ENCODE results near the gene TNIK.

DNA sequence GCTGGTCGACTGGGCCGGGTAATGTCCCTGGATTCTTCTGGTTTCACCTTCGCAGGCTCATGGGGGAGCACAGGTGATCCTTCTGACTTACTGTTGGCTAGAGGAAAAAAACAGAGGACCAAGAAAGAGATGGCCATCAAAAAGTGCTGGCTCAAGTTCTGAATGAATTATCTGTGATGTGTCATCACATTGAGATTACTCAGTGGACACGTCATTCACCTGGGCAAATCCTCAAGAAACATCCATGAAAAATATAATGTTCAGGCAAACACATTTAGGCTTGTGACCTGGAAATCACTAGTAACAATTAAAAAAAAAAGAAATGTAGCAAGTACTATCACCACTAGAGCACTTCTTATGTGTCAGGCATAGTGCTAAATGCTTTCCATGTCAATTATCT, 352.1 kb downstream of the TNIK start:
- TF ChIP-seq, protein P1, sequence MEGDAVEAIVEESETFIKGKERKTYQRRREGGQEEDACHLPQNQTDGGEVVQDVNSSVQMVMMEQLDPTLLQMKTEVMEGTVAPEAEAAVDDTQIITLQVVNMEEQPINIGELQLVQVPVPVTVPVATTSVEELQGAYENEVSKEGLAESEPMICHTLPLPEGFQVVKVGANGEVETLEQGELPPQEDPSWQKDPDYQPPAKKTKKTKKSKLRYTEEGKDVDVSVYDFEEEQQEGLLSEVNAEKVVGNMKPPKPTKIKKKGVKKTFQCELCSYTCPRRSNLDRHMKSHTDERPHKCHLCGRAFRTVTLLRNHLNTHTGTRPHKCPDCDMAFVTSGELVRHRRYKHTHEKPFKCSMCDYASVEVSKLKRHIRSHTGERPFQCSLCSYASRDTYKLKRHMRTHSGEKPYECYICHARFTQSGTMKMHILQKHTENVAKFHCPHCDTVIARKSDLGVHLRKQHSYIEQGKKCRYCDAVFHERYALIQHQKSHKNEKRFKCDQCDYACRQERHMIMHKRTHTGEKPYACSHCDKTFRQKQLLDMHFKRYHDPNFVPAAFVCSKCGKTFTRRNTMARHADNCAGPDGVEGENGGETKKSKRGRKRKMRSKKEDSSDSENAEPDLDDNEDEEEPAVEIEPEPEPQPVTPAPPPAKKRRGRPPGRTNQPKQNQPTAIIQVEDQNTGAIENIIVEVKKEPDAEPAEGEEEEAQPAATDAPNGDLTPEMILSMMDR (IDR thresholded peaks at IDR 0.05) = no peak
- no peak for TF ChIP-seq POLR2A (IDR thresholded peaks at IDR 0.05)

All from upper lobe of left lung (tissue), 4 donors.